Keratinocyte (primary cell): ENCODE data around the gene TROAP. TPM values are rescaled to one million over a fixed set of nuclear protein-coding genes. Genes with fewer than 3 reads are reported as not detected.

Experiments used
- DNase-seq: peaks from one replicate; pipeline ENCODE4 v3.0.0-alpha.2; 2011; ENCODE audit warnings: low read depth, missing footprints, low spot score
- FAIRE-seq: peaks from 2 replicates; lab custom pipeline; 2011; peaks lifted over from hg19 to GRCh38; lab: Jason Lieb, UNC
- H2AFZ ChIP-seq: 2 replicates; pipeline ENCODE4 v1.6.0; 2012; ENCODE audit warnings: low read length, control low read depth, inconsistent platforms; ENCODE audit not compliant: control insufficient read depth
- H3K27ac ChIP-seq: 2 replicates; pipeline ENCODE4 v1.5.1; 2011; ENCODE audit warnings: low read length; ENCODE audit not compliant: control insufficient read depth, insufficient read depth
- H3K27me3 ChIP-seq: 3 replicates; pipeline ENCODE4 v1.6.0; 2011; ENCODE audit warnings: low read length; ENCODE audit not compliant: control insufficient read depth, insufficient read depth; ENCODE audit errors: extremely low read depth
- H3K36me3 ChIP-seq, 2 experiments: 2 replicates in 1 of 2; 3 replicates in 1 of 2; pipeline ENCODE4 v1.5.1; 2011; ENCODE audit warnings: low read length in 2 of 2, mild to moderate bottlenecking in 1 of 2; ENCODE audit not compliant: control insufficient read depth in 2 of 2, insufficient read depth in 2 of 2; ENCODE audit errors: extremely low read depth in 1 of 2
- H3K4me1 ChIP-seq: 3 replicates; pipeline ENCODE4 v1.5.1; 2011; ENCODE audit warnings: low read length; ENCODE audit not compliant: control insufficient read depth, insufficient read depth; ENCODE audit errors: extremely low read depth
- H3K4me2 ChIP-seq: 3 replicates; pipeline ENCODE4 v1.6.0; 2011; ENCODE audit warnings: low read depth, low read length; ENCODE audit not compliant: control insufficient read depth, insufficient read depth; ENCODE audit errors: extremely low read depth
- H3K4me3 ChIP-seq, 3 experiments: fragments of 200-600 bp in 1 of 3; sonication (generic) in 1 of 3; 2 replicates in 2 of 3; 3 replicates in 1 of 3; pipeline ENCODE4 v1.5.1; 2011 to 2016; ENCODE audit warnings: low read length in 3 of 3, mild to moderate bottlenecking in 3 of 3, control low read depth in 2 of 3, inconsistent platforms in 1 of 3, low read depth in 1 of 3, mixed read lengths in 1 of 3, mixed run types in 1 of 3, moderate library complexity in 1 of 3; ENCODE audit not compliant: control insufficient read depth in 2 of 3, insufficient read depth in 2 of 3; ENCODE audit errors: extremely low read depth in 1 of 3
- H3K79me2 ChIP-seq: 2 replicates; pipeline ENCODE4 v1.6.0; 2012; ENCODE audit warnings: low read length; ENCODE audit not compliant: control insufficient read depth, insufficient read depth
- H3K9ac ChIP-seq: 3 replicates; pipeline ENCODE4 v1.6.0; 2011; ENCODE audit warnings: low read length; ENCODE audit not compliant: control insufficient read depth, insufficient read depth; ENCODE audit errors: extremely low read depth
- H3K9me1 ChIP-seq: 3 replicates; pipeline ENCODE4 v1.6.0; 2011; ENCODE audit warnings: low read length; ENCODE audit not compliant: control insufficient read depth, insufficient read depth; ENCODE audit errors: extremely low read depth
- H3K9me3 ChIP-seq: 2 replicates; pipeline ENCODE4 v1.5.1; 2012; ENCODE audit warnings: low read depth, low read length; ENCODE audit not compliant: control insufficient read depth
- H4K20me1 ChIP-seq: 3 replicates; pipeline ENCODE4 v1.6.0; 2011; ENCODE audit warnings: low read length; ENCODE audit not compliant: control insufficient read depth, insufficient read depth; ENCODE audit errors: extremely low read depth
- EZH2 ChIP-seq: IDR thresholded peaks from one replicate; pipeline ENCODE4 v1.6.1; 2012; ENCODE audit warnings: inconsistent platforms, mild to moderate bottlenecking, low read length, moderate library complexity
- dilution Hi-C: fragments of 300-500 bp; cut with MboI; formaldehyde crosslinking; loops from one replicate; pipeline ENCODE4 v1.7.0; 2020; ENCODE audit warnings: low sequenced_read_pairs; ENCODE audit not compliant: extremely low pct_ligation_motif_present
- polyA plus RNA-seq, 5 experiments: library from polyadenylated mRNA; depleted of rRNA in 3 of 5; stranded (reverse) in 3 of 5; stranded (forward) in 1 of 5; unstranded in 1 of 5; fragments of >200 nt; gene quantifications; 1 replicate in 1 of 5; 2 replicates in 3 of 5; 3 replicates in 1 of 5; pipeline versions ENCODE4 v1.2.1 to v1.2.3, GENCODE V29; 2011 to 2012; ENCODE audit warnings: missing spikeins in 2 of 5, low read depth in 1 of 5, low replicate concordance in 1 of 5
- TF ChIP-seq, protein P1 (sequence below), 3 experiments: IDR thresholded peaks in 1 of 3; conservative IDR thresholded peaks in 1 of 3; optimal IDR thresholded peaks in 1 of 3; 2 replicates in 2 of 3; 3 replicates in 1 of 3; pipeline versions ENCODE3 to v1.5.1; 2011; ENCODE audit warnings: low read length in 3 of 3, mild to moderate bottlenecking in 3 of 3, moderate library complexity in 2 of 3, control low read depth in 1 of 3, inconsistent platforms in 1 of 3; ENCODE audit not compliant: insufficient read depth in 2 of 3; ENCODE audit errors: extremely low read depth in 1 of 3

TROAP gene
- polyA plus RNA-seq, 1 donor (not counting 4 experiments of a cell fraction or from before 2014, with no cell fraction given) = 14.1 TPM

DNA sequence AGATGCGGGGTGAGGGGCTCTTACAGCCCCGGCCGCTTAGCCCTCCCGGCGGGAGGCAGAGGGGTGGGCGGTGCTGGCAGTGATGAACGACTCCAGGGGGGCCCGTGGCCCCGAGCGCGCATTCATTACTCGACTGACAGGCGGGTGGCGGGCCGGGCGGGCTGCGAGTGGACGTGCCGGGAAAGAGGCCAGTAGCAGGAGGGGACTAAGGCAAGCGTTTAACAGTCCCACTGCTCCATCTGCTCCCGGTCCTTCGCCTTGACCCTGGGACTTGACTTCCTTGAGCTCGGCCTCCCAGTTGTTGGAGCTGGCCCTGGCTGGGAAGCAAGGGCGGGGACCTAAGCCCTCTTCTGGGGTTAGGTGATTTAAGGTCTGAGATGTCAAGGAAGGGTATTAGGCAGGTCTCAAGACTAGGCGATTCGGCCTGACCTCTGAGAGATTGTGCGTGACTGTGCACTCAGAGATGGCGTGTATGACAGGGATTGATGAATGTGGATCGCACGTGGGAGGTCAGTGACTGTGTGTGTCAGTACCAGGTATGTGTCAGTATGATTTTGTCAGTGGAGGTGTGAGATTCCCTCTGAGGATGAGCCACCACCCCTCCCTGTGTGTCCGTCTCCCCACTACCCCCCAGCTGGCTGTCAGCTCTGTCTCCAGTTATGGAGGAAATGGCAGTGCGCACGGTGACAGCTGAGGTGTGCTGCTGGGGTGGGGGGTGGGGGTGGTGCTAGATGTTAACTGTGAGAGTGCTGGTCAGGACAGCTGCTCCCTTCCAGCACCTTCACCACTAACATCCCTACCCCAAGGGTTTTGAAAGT lies 20.1 kb downstream of the TROAP start:
- FAIRE-seq (no peak), DNase-seq (no peak)
- H3K9ac ChIP-seq = no peak overlapping the region
- H3K4me1 ChIP-seq = peaks cover 24% of the 10 kb centered on the region
- H3K4me3 ChIP-seq = peak overlapping the region in 1 of 3 experiments; percentile 23
- H3K27me3 ChIP-seq = peaks cover 75% of the 10 kb centered on the region
- no peaks in the 10 kb centered on the region for H3K9me1 ChIP-seq
- TF ChIP-seq EZH2 = peak; percentile 63
- TF ChIP-seq, protein P1, sequence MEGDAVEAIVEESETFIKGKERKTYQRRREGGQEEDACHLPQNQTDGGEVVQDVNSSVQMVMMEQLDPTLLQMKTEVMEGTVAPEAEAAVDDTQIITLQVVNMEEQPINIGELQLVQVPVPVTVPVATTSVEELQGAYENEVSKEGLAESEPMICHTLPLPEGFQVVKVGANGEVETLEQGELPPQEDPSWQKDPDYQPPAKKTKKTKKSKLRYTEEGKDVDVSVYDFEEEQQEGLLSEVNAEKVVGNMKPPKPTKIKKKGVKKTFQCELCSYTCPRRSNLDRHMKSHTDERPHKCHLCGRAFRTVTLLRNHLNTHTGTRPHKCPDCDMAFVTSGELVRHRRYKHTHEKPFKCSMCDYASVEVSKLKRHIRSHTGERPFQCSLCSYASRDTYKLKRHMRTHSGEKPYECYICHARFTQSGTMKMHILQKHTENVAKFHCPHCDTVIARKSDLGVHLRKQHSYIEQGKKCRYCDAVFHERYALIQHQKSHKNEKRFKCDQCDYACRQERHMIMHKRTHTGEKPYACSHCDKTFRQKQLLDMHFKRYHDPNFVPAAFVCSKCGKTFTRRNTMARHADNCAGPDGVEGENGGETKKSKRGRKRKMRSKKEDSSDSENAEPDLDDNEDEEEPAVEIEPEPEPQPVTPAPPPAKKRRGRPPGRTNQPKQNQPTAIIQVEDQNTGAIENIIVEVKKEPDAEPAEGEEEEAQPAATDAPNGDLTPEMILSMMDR (optimal IDR thresholded peaks at IDR 0.05 in 1 of 3, IDR thresholded peaks at IDR 0.05 in 1 of 3, conservative IDR thresholded peaks at IDR 0.05 in 1 of 3; ENCODE audit: extremely low read depth in 1 of 3, insufficient read depth in 2 of 3, low read length in 3 of 3) = no peak
- H3K36me3 ChIP-seq = no peaks in the 10 kb centered on the region
- H3K9me3 ChIP-seq = no peaks in the 10 kb centered on the region
- no peak overlapping the region for H2AFZ ChIP-seq
- no peaks in the 10 kb centered on the region for H4K20me1 ChIP-seq
- no peak overlapping the region for H3K27ac ChIP-seq
- peak overlapping the region; percentile 68 for H3K4me2 ChIP-seq
- no peaks in the 10 kb centered on the region for H3K79me2 ChIP-seq
- dilution Hi-C loops = no loop called here

DNA sequence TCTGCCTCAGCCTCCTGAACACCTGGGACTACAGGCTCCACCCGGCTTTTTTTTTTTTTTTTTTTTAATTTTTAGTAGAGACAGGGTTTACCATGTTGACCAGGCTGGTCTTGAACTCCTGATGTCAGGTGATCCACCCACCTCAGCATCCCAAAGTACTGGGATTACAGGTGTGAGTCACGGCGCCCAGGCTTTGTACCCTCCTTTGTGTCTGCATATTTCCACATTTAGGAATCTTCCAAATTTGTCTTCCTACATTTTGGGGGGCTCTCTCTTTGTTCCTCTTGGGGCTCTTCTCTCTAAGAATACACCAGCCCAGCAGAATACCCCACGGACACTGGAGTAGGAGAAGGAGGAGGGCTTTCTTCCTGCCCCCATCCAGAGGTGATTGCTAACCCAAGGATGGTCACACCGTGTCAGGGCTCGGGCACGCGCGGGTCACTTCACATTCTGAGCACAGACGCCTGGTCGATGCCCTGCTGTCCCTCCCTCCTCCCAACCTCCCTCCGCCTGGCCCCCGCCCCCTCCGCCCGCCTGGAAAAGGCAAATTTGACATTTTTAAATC lies 21.5 kb downstream of the TROAP start:
- H3K79me2 ChIP-seq = no peaks in the 10 kb centered on the region
- DNase-seq = no peak
- FAIRE-seq = no peak
- H3K27me3 ChIP-seq = peaks cover 83% of the 10 kb centered on the region
- H3K9me1 ChIP-seq = no peaks in the 10 kb centered on the region
- no peak overlapping the region for H3K4me3 ChIP-seq
- dilution Hi-C loops = no loop called here
- peaks cover 24% of the 10 kb centered on the region for H3K4me1 ChIP-seq
- H2AFZ ChIP-seq = no peak overlapping the region
- H4K20me1 ChIP-seq = no peaks in the 10 kb centered on the region
- H3K9ac ChIP-seq = no peak overlapping the region
- H3K36me3 ChIP-seq = no peaks in the 10 kb centered on the region
- no peak overlapping the region for H3K4me2 ChIP-seq
- no peaks in the 10 kb centered on the region for H3K9me3 ChIP-seq
- TF ChIP-seq, protein P1 (optimal IDR thresholded peaks at IDR 0.05 in 1 of 3, IDR thresholded peaks at IDR 0.05 in 1 of 3, conservative IDR thresholded peaks at IDR 0.05 in 1 of 3; ENCODE audit: extremely low read depth in 1 of 3, insufficient read depth in 2 of 3, low read length in 3 of 3) = no peak
- peak; percentile 19 for TF ChIP-seq EZH2
- H3K27ac ChIP-seq = no peak overlapping the region
